Measurements from ENCODE around the gene RFX1. TPM values are rescaled to one million over a fixed set of nuclear protein-coding genes. Genes with fewer than 3 reads are reported as not detected.
"Not testable (repeated sequence)": the region's sequence is repeated elsewhere in the genome, so short reads cannot be mapped to it uniquely, and the experiment has no call there.

RFX1 gene
- total RNA-seq, 6 experiments from 2014 or later: 2.5 to 9.3 (median 5.7) TPM

DNA sequence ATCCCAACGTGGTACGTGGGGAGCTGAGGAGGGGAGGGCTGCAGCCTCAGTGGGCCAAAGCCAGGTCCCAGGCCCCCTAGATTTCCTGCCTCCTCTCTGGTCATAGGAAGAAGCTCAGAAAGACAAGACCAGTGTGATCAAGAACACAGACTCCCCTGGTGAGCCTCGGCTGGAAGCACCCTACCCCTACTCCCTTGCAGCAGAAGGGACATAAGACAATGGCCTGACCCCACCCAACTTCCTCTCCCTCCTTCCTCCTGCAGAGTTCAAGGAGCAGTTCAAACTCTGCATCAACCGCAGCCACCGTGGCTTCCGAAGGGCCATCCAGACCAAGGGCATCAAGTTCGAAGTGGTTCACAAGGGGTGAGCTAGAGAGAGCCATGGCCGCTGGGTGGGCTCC, 79.4 kb downstream of the RFX1 start:
- TF ChIP-seq, protein P1, sequence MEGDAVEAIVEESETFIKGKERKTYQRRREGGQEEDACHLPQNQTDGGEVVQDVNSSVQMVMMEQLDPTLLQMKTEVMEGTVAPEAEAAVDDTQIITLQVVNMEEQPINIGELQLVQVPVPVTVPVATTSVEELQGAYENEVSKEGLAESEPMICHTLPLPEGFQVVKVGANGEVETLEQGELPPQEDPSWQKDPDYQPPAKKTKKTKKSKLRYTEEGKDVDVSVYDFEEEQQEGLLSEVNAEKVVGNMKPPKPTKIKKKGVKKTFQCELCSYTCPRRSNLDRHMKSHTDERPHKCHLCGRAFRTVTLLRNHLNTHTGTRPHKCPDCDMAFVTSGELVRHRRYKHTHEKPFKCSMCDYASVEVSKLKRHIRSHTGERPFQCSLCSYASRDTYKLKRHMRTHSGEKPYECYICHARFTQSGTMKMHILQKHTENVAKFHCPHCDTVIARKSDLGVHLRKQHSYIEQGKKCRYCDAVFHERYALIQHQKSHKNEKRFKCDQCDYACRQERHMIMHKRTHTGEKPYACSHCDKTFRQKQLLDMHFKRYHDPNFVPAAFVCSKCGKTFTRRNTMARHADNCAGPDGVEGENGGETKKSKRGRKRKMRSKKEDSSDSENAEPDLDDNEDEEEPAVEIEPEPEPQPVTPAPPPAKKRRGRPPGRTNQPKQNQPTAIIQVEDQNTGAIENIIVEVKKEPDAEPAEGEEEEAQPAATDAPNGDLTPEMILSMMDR (IDR thresholded peaks at IDR 0.05): no peak
- no peak for TF ChIP-seq POLR2A (IDR thresholded peaks at IDR 0.05)
- Histone ChIP-seq H3K9me3 (no peaks in the 10 kb centered on the region), H3K4me3 (no peak overlapping the region), H3K4me1 (no peaks in the 10 kb centered on the region), H3K36me3 (peaks cover 0 to 31% (median 10%) of the 10 kb centered on the region in 4 donors), H3K27ac (no peak overlapping the region), H3K27me3 (no peaks in the 10 kb centered on the region)
- DNase-seq: no peak
- WGBS (ENCODE audit: insufficient coverage, low coverage, low lambda C conversion rate, missing lambda C conversion rate): 69% methylated on average over 3 of the region's 8 CpGs
- peak; percentile 19 to 43 (median 42) for ATAC-seq
- intact Hi-C loops (cut with DNase I): no loop called here

DNA sequence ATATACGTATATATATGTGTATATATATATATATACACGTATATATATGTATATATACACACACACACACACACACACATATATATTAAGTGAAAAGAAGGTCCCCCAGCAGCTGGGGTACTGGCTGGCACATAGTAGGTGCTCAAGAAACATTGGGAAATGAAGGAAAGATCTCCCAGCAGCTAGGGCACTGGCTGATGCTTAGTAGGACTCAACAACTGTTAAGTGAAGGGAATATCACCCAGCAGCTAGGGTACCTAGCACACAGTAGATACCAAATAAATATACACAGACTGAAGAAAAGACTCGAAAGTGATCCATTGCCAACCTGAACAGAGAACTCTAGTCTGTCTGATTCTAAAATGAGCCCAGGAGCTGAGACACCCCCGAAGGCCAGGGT, 80.1 kb downstream of the RFX1 start:
- no peak for ATAC-seq
- Histone ChIP-seq H3K27me3 (no peaks in the 10 kb centered on the region), H3K4me1 (no peaks in the 10 kb centered on the region), H3K9me3 (no peaks in the 10 kb centered on the region), H3K36me3 (peaks cover 0 to 36% (median 12%) of the 10 kb centered on the region in 4 donors), H3K4me3 (no peak overlapping the region), H3K27ac (no peak overlapping the region)
- no peak for DNase-seq
- TF ChIP-seq POLR2A (IDR thresholded peaks at IDR 0.05): no peak
- TF ChIP-seq, protein P1 (IDR thresholded peaks at IDR 0.05): no peak
- WGBS (ENCODE audit: insufficient coverage, low coverage, low lambda C conversion rate, missing lambda C conversion rate): 88% methylated on average over 2 of the region's 4 CpGs
- intact Hi-C loops (cut with DNase I): no loop called here

DNA sequence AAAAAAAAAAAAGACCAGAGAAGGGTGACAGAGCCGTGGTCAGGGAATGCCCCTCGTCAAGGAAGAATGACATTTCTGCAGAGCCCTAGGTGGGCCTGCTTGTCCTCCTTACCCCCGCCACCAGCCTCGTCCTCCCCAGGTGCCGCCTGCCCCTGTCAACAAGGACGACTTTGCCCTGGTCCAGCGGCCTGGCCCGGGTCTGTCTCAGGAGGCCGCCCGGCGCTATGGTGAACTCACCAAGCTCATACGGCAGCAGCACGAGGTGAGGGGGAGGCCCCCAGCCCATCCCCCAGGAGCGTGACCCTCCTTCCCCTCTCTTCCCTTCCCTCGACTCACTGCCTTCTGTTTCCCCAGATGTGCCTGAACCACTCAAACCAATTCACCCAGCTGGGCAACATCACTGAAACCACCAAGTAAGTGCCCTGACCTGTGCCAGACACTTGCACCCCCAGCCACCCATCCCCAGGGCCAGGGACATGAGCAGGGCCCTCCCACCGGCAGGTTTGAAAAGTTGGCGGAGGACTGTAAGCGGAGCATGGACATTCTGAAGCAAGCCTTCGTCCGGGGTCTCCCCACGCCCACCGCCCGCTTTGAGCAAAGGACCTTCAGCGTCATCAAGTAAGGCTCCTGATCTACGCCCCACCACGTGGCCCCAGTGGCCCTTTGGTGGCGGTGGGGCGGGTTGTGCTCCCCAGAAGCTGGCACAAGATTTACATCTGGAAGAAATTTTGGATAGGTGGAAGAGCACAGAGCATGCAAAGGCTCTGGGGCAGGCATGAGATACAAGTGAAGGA, 82.7 kb downstream of the RFX1 start:
- no peak overlapping the region for H3K4me3 ChIP-seq
- no peaks in the 10 kb centered on the region for H3K4me1 ChIP-seq
- no peak overlapping the region for H3K27ac ChIP-seq
- intact Hi-C loops (cut with DNase I): no loop called here
- H3K27me3 ChIP-seq: no peaks in the 10 kb centered on the region
- no peaks in the 10 kb centered on the region for H3K9me3 ChIP-seq
- DNase-seq (no peak), ATAC-seq (no peak)
- TF ChIP-seq, protein P1 (IDR thresholded peaks at IDR 0.05): no peak
- no peak for TF ChIP-seq POLR2A (IDR thresholded peaks at IDR 0.05)
- peaks cover 0 to 49% (median 22%) of the 10 kb centered on the region in 4 donors for H3K36me3 ChIP-seq
- WGBS (ENCODE audit: insufficient coverage, low coverage, low lambda C conversion rate, missing lambda C conversion rate): 93% methylated on average over 15 of the region's 28 CpGs

DNA sequence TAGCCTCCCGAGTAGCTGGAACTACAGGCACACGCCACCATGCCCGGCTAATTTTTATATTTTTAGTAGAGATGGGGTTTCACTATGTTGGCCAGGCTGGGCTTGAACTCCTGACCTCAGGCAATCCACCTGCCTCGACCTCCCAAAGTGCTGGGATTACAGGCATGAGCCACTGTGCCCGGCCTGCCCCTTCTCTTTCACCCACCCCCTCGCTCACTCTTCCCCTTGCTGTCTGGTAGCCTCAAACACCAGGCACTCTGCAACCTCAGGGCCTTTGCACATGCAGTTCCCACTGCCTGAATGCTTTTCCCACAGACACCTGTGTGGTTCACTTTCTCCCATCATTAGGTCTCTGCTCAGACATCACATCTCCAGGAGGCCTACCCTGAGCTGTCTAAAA, 84.0 kb downstream of the RFX1 start:
- Histone ChIP-seq H3K36me3 (peaks cover 0 to 47% (median 22%) of the 10 kb centered on the region in 4 donors), H3K4me1 (peaks cover 0 to 11% (median 0%) of the 10 kb centered on the region in 4 donors)
- H3K27ac ChIP-seq; intact Hi-C loops (cut with DNase I); H3K27me3 ChIP-seq; ATAC-seq; H3K9me3 ChIP-seq; DNase-seq; H3K4me3 ChIP-seq: not testable (repeated sequence)
- 90% methylated on average over 5 of the region's 6 CpGs for WGBS (ENCODE audit: insufficient coverage, low coverage, low lambda C conversion rate, missing lambda C conversion rate)

DNA sequence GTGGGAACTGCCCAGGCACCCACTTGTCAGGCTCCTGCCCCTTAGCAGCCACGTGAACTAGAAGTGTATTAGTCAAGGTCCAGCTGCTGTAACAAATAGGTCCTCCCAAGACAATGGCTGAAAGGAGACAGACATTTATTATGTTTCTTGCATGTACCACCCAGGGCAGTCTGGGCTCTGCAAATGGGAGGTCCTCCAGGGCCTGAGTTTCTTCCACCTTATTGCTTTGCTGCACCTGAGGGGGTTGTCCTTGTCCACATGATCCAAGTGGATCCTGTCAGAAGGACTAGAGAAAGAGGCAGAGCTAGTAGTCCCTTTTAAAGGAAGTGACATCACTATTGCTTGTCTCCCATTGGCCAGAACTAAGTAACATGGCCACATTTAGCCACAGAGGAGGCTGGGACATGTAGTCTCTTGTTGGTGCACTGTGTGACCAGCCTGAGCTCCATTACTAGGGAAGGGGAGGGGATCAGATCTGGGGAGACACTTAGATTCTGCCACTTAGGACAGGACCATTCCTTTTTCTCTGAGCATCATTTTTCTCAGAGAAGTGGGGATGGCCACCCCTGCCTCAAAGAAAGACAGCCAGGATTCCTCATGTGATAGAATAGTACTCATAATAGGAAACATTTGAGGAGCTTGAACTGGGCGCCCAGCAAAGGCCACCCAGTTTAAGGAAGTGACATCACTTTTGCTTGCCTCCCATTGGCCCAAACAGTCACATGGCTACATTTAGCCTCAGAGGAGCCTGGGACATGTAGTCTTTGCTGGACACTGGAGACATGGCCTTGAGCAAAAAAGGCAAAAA, 85.0 kb downstream of the RFX1 start:
- no peaks in the 10 kb centered on the region for H3K27me3 ChIP-seq
- no peak for TF ChIP-seq POLR2A (IDR thresholded peaks at IDR 0.05)
- TF ChIP-seq, protein P1 (IDR thresholded peaks at IDR 0.05): no peak
- DNase-seq (no peak), ATAC-seq (peak in 3 of 4 donors; percentile 26 to 41 (median 27))
- no peak overlapping the region for H3K4me3 ChIP-seq
- H3K4me1 ChIP-seq: peaks cover 0 to 11% (median 0%) of the 10 kb centered on the region in 4 donors
- no peak overlapping the region for H3K27ac ChIP-seq
- H3K36me3 ChIP-seq: peaks cover 0 to 40% (median 22%) of the 10 kb centered on the region in 4 donors
- intact Hi-C loops (cut with DNase I): no loop called here
- WGBS (ENCODE audit: insufficient coverage, low coverage, low lambda C conversion rate, missing lambda C conversion rate): 83% methylated on average over 1 of the region's 2 CpGs
- no peaks in the 10 kb centered on the region for H3K9me3 ChIP-seq
